ENCODE data around the gene BICRA.

DNA sequence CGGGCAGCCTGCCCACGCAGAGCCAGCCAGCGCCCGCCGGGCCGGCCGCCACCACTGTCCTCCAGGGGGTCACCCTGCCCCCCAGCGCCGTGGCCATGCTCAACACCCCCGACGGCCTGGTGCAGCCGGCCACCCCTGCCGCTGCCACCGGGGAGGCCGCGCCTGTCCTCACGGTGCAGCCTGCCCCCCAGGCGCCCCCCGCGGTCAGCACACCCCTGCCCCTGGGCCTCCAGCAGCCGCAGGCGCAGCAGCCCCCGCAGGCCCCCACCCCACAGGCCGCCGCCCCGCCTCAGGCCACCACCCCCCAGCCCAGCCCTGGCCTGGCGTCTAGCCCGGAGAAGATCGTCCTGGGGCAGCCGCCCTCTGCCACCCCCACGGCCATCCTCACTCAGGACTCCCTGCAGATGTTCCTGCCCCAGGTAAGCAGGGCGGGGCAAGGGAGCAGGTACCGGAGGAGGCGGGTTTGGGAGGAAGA lies 72.0 kb downstream of the BICRA start:
- TF ChIP-seq, protein P1, sequence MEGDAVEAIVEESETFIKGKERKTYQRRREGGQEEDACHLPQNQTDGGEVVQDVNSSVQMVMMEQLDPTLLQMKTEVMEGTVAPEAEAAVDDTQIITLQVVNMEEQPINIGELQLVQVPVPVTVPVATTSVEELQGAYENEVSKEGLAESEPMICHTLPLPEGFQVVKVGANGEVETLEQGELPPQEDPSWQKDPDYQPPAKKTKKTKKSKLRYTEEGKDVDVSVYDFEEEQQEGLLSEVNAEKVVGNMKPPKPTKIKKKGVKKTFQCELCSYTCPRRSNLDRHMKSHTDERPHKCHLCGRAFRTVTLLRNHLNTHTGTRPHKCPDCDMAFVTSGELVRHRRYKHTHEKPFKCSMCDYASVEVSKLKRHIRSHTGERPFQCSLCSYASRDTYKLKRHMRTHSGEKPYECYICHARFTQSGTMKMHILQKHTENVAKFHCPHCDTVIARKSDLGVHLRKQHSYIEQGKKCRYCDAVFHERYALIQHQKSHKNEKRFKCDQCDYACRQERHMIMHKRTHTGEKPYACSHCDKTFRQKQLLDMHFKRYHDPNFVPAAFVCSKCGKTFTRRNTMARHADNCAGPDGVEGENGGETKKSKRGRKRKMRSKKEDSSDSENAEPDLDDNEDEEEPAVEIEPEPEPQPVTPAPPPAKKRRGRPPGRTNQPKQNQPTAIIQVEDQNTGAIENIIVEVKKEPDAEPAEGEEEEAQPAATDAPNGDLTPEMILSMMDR (IDR thresholded peaks at IDR 0.05; ENCODE audit: poor library complexity), result no peak
- TF ChIP-seq EZH2 (IDR thresholded peaks at IDR 0.05; ENCODE audit: borderline replicate concordance), result no peak

All from hepatocyte (in vitro differentiated cells).